ENCODE measurements around the gene MED20.
A peak's percentile ranks its signal among the peaks of the same experiment; 100 is the strongest.
"Not testable (repeated sequence)": the region's sequence is repeated elsewhere in the genome, so short reads cannot be mapped to it uniquely, and the experiment has no call there.

The MED20 gene

DNA sequence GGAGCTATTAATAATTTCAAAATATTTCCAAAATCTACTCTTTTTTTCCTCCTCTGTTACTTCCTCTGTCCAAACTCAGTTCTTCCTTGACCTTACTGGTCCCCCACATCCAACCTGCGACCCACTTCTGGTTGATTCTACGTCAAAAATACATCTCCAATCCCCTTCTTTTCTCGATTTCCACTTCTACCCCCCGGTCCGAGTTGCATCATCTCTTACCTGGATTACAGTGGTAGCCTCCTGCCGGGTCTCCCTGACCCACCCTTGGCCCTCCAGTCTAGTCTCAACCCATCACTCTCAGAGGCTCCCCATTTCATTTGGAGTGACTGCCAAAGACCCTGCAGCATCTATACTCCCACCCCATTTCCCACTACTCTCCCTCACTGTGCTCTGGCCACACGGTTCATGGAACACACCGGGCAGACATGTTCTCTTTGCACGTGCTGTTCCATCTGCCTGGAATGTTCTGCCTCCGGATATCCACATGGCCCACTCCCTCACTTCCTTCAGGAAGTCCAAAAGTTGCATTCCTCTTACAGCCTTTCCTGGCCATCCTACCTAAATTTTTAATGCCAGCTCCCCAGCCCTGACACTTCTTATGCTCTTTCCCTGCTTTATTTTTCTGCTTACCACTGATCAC lies 26.8 kb upstream of the MED20 start:
- H3K27me3 Mint-ChIP-seq = no peaks in the 10 kb centered on the region
- ATAC-seq = no peak
- H3K9me3 Mint-ChIP-seq = peaks cover 0 to 9% of the 10 kb centered on the region in 2 donors
- H3K27ac Mint-ChIP-seq = peak overlapping the region in 1 of 2 donors; percentile 79
- H3K4me3 Mint-ChIP-seq = no peak overlapping the region
- DNase-seq = no peak
- H3K4me1 Mint-ChIP-seq = peaks cover 71% of the 10 kb centered on the region

DNA sequence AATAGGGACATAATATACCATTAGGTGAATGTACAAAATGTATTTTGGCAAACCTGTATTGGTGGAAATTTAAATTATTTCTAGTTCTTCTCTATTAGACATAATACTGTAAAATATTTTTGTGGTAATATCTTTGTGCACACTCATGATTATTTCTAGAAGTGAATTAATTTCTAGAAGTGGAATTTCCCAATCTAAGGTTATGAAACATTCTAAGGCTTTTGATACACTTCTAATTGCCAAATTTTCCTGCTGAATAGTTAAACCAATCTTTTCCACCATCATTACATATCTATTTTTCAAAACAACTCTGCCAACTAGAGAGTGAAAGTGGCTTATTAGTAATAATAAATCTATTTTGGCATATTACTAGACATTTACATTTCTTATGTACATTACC lies 22.5 kb upstream of the MED20 start:
- no peak for DNase-seq
- peaks cover 0 to 9% of the 10 kb centered on the region in 2 donors for H3K9me3 Mint-ChIP-seq
- peaks cover 71% of the 10 kb centered on the region for H3K4me1 Mint-ChIP-seq
- no peak overlapping the region for H3K27ac Mint-ChIP-seq
- H3K4me3 Mint-ChIP-seq = no peak overlapping the region
- no peaks in the 10 kb centered on the region for H3K27me3 Mint-ChIP-seq
- no peak for ATAC-seq

- DNase-seq, H3K9me3 Mint-ChIP-seq, H3K27me3 Mint-ChIP-seq, ATAC-seq: not testable (repeated sequence)
- Mint-ChIP-seq H3K27ac (peak overlapping the region; percentile 57 to 94), H3K4me1 (peaks cover 72% of the 10 kb centered on the region), H3K4me3 (peak overlapping the region in 1 of 2 donors; percentile 88)
Measured at GRCh38 chr6:41942882-41943281, 21.9 kb upstream of the MED20 start.

GRCh38 chr6:41942067-41942851 lies 21.3 kb upstream of the MED20 start:
- peak; percentile 47 for ATAC-seq
- no peaks in the 10 kb centered on the region for H3K27me3 Mint-ChIP-seq
- peaks cover 0 to 2% of the 10 kb centered on the region in 2 donors for H3K9me3 Mint-ChIP-seq
- H3K4me1 Mint-ChIP-seq = peaks cover 72% of the 10 kb centered on the region
- H3K4me3 Mint-ChIP-seq = peak overlapping the region; percentile 88 to 99
- peak overlapping the region; percentile 82 to 94 for H3K27ac Mint-ChIP-seq
- DNase-seq = no peak

DNA sequence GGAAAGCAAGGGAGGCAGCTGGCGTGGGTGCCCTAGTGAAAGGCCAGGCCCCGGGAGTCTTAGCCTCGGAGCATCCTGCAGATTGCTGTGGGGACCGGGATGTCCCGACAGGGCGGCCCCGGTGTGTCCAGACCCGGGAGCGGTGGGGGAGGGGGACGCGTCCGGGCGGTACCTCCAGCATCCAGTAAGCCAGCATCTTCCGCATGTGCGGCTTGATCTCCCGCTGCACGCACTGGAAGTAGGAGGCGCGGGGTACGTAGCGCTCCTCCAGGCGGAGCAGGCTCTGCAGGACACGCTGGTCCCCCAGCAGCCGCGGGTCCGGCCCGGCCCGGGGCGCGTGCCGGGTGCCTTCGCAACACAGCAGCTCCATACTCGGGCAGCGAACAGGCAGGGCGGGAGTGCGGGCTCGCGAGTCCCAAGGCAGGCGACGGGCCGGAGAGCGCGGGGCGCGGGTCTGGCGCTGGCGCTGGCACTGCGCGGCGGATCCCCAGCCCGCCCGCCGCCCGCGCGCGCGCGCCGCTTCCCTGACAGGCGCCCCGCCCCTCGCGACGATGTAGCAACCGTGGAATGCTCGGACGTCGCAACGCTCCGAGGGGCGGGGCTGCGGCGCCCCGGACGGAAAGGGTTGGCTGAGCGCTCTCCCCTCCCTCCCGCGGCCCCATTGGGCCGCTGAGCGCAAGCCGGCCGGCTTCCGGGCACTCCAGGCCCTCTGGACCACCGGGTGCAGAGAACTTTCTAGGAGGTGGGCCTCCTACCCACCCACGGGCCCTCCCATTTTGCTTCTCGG lies 20.5 kb upstream of the MED20 start, which contains the start of gene CCND3:
Gene CCND3 (minus strand): TSS at position 529 of the 787 bp plus-strand sequence. CDS start 159 bp downstream, at position 370.
- Mint-ChIP-seq H3K27me3 (no peaks in the 10 kb centered on the region), H3K9me3 (no peaks in the 10 kb centered on the region), H3K27ac (peak within 1 kb of the TSS; percentile 93 to 98), H3K4me1 (peaks cover 73% of the 10 kb centered on the region), H3K4me3 (peak within 1 kb of the TSS; percentile 99 to 100)
- ATAC-seq (peak; percentile 80), DNase-seq (peak; percentile 88 to 91)

DNA sequence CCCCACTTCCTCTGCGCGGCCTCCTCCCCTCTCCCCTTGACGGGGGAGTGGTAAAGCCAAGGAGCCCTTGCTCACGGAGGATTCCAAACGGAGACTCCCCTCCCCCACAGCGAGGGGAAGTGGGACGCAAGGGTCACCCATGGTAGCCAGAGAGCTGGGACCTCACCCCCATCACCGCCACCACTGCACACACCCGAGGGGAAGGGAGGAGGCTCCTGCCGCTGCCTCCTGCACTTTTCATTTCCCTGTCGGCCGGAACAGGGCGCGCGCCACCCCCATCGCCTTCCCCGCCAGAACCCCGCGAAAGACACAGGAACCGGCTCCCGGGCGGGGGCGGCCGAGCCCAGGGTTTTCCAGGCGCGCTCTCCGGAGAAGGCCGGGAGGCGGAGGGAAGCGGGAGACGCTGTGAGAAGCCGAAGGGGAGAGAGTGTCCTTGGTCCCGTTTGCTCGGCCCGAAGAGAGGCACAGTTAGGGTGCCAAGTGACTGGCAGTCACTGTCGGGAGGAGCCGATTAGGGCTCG lies 19.9 kb upstream of the MED20 start:
- Mint-ChIP-seq H3K4me1 (peaks cover 73% of the 10 kb centered on the region), H3K27ac (peak overlapping the region; percentile 93 to 98), H3K27me3 (no peaks in the 10 kb centered on the region), H3K9me3 (no peaks in the 10 kb centered on the region), H3K4me3 (peak overlapping the region; percentile 99 to 100)
- ATAC-seq (peak; percentile 1), DNase-seq (peak; percentile 60 to 67)

- Mint-ChIP-seq H3K4me3 (peak overlapping the region; percentile 99 to 100), H3K27me3 (no peaks in the 10 kb centered on the region), H3K27ac (peak overlapping the region; percentile 93 to 98), H3K9me3 (no peaks in the 10 kb centered on the region), H3K4me1 (peaks cover 73% of the 10 kb centered on the region)
- ATAC-seq (peak; percentile 19), DNase-seq (peak; percentile 43 to 69)
Measured at GRCh38 chr6:41939848-41940758, 19.2 kb upstream of the MED20 start.

GRCh38 chr6:41939176-41939847 lies 18.4 kb upstream of the MED20 start:
- H3K4me1 Mint-ChIP-seq = peaks cover 73% of the 10 kb centered on the region
- H3K9me3 Mint-ChIP-seq = no peaks in the 10 kb centered on the region
- H3K27me3 Mint-ChIP-seq = no peaks in the 10 kb centered on the region
- DNase-seq (peak; percentile 30 to 66), ATAC-seq (peak; percentile 16)
- H3K4me3 Mint-ChIP-seq = peak overlapping the region; percentile 99 to 100
- peak overlapping the region; percentile 88 to 96 for H3K27ac Mint-ChIP-seq

DNA sequence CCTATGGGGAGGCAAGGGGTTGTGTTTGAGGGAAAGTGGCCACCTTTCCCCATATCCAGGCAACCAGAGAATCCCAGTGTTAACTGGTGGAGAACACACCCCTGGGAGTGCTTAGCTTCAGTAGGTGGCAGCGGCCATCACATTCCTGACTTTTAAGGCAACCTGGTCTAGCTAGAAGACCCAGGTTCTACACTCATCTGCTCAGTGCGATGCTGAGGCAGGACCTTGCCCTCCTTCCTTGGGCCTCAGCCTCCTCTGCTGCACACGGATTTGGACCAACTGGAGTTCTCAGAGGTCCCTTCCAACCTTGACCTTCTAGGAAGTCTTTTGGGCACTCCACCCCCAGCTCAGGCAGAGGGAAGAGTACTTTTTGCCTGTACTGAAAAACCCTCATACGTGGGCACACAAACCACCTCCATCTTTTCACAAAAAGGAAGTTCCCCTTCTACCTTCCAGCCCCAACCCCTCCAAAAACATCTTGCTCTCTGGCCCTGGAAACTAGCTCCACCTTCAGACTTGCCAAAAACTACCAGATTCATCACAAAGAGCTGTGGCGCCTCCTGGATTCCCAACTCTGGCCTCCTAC lies 17.7 kb upstream of the MED20 start:
- peak overlapping the region; percentile 99 to 100 for H3K4me3 Mint-ChIP-seq
- no peak for DNase-seq
- no peaks in the 10 kb centered on the region for H3K27me3 Mint-ChIP-seq
- no peak for ATAC-seq
- peak overlapping the region; percentile 88 to 96 for H3K27ac Mint-ChIP-seq
- H3K9me3 Mint-ChIP-seq = no peaks in the 10 kb centered on the region
- peaks cover 75% of the 10 kb centered on the region for H3K4me1 Mint-ChIP-seq

GRCh38 chr6:41937861-41938574 lies 17.1 kb upstream of the MED20 start:
- H3K4me1 Mint-ChIP-seq = peaks cover 78% of the 10 kb centered on the region
- no peaks in the 10 kb centered on the region for H3K27me3 Mint-ChIP-seq
- H3K27ac Mint-ChIP-seq = peak overlapping the region; percentile 50 to 78
- H3K9me3 Mint-ChIP-seq = no peaks in the 10 kb centered on the region
- peak in 1 of 2 donors; percentile 53 for DNase-seq
- ATAC-seq = no peak
- H3K4me3 Mint-ChIP-seq = peak overlapping the region; percentile 99 to 100

GRCh38 chr6:41937472-41937860 lies 16.5 kb upstream of the MED20 start:
- DNase-seq = no peak
- peaks cover 80% of the 10 kb centered on the region for H3K4me1 Mint-ChIP-seq
- no peak for ATAC-seq
- H3K4me3 Mint-ChIP-seq = peak overlapping the region; percentile 99 to 100
- H3K27ac Mint-ChIP-seq = peak overlapping the region in 1 of 2 donors; percentile 76
- H3K9me3 Mint-ChIP-seq = no peaks in the 10 kb centered on the region
- H3K27me3 Mint-ChIP-seq = no peaks in the 10 kb centered on the region

DNA sequence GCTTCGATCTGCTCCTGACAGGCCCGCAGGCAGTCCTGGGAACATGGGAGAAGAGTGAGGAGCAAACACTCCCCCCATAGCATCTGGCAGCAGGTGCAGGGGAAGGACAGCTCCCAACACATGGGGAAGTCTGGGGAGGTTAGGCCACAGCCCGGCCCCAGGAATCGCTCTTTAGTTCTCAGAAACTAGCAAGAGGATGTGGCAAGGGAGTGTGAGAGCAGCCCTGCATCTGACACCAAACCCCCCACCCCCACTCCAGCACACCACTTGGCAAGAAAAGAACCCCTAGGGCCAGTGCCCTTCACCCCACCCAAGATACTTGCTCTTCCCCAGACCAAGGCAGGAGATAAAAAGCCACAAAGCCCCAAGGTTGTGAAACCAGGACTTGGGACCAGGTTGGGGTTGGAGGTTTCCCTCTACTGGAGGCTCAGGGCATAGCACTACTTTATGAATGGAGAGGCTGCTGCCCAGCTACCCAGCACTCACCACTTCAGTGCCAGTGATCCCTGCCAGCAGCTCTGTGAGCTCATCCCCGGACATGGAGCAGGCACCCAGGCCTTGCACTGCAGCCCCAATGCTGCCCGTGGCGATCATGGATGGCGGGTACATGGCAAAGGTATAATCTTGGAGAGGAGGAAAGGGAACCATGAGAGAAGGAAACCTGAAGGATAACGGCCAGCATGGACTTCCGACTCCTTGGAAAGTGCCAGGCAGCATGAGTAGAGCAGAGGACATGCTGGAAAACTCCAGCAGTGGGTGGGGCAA lies 15.3 kb upstream of the MED20 start:
- peaks cover 75% of the 10 kb centered on the region for H3K4me1 Mint-ChIP-seq

More for the DNA sequence above, 15.3 kb upstream of the MED20 start:
- ATAC-seq (peak; percentile 91), DNase-seq (peak; percentile 86 to 93)
- Mint-ChIP-seq H3K27me3 (no peaks in the 10 kb centered on the region), H3K4me3 (peak overlapping the region; percentile 99 to 100), H3K9me3 (no peaks in the 10 kb centered on the region), H3K27ac (peak overlapping the region; percentile 86 to 94)
